ENCODE measurements around the gene POLE.

The POLE gene

GRCh38 chr12:132618683-132619043 is 68.5 kb downstream of the POLE start, which contains the start of gene P2RX2:
Gene P2RX2, plus strand, starts transcription at chr12:132618776. Its CDS starts 41 bp downstream, at chr12:132618817.
- H3K4me3 ChIP-seq (ENCODE audit: low read depth, low read length) = no peak within 1 kb of the TSS
- no peak for DNase-seq (ENCODE audit: low read depth)
- TF ChIP-seq CTCF (IDR thresholded peaks at IDR 0.05; ENCODE audit: low read depth, low read length, missing control alignments) = no peak

DNA sequence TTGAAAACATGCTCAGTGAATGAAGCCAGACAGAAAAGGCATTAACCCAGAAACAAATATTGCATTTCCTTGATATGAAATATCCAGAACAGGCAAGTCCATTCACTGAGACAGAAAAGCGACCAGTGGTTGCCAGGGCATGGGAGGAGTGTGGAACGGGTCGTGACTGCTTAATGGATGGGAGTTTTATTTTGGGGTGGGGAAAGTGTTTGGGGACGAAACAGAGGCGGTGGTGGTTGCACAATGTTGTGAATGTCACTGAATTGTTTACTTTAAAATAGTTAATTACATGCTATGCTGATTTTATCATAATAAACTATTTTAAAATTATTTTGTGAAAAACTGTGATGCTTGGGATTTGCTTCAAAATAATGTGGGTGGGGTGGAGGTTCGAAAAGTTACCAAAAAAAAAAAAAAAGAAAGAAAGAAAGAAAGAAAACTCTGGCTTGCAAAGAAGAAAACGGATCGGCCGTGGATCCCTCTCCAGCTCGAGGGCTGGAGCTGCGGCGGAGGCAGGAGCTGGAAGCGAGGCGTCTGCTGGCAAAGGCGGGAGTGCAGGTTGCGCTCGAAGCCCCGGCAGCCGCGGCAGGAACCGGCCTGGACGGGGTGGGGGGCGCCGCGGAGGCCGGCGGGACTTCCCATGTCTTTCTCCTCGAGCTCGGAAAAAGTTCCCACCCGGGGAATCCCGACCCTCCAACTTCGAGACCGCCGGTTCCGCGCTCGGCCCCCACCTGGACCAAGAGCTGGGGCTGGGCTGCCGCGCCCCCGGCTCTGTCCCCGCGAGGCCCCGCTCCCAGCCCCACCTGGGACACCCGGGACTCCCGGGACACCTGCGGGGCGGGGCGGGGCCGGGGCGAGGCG is 69.1 kb downstream of the POLE start:
- DNase-seq (ENCODE audit: low read depth) = no peak
- no peak for TF ChIP-seq CTCF (IDR thresholded peaks at IDR 0.05; ENCODE audit: low read depth, low read length, missing control alignments)
- H3K4me3 ChIP-seq (ENCODE audit: low read depth, low read length) = no peak overlapping the region

GRCh38 chr12:132617135-132617701 is 69.9 kb downstream of the POLE start:
- H3K4me3 ChIP-seq (ENCODE audit: low read depth, low read length) = no peak overlapping the region
- TF ChIP-seq CTCF (IDR thresholded peaks at IDR 0.05; ENCODE audit: low read depth, low read length, missing control alignments) = no peak
- DNase-seq (ENCODE audit: low read depth) = no peak

DNA sequence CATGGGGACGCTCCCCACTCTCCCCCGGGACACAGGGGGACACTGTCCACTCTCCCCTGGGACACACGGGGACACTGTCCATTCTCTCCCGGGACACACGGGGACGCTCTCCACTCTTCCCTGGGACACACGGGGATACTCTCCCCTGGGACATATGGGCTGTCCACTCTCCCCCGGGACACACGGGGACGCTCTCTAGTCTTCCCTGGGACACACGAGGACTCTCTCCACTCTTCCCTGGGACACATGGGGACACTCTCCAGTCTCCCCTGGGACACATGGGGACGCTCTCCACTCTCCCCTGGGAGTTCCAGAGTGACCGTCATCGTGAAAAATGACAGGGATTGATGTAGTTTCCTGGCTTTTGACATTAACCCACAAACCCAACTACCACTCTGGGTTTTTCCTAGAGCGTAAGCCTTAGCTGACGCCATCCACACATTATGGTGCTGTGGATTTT is 71.5 kb downstream of the POLE start:
- no peak overlapping the region for H3K4me3 ChIP-seq (ENCODE audit: low read depth, low read length)
- no peak for DNase-seq (ENCODE audit: low read depth)
- no peak for TF ChIP-seq CTCF (IDR thresholded peaks at IDR 0.05; ENCODE audit: low read depth, low read length, missing control alignments)

DNA sequence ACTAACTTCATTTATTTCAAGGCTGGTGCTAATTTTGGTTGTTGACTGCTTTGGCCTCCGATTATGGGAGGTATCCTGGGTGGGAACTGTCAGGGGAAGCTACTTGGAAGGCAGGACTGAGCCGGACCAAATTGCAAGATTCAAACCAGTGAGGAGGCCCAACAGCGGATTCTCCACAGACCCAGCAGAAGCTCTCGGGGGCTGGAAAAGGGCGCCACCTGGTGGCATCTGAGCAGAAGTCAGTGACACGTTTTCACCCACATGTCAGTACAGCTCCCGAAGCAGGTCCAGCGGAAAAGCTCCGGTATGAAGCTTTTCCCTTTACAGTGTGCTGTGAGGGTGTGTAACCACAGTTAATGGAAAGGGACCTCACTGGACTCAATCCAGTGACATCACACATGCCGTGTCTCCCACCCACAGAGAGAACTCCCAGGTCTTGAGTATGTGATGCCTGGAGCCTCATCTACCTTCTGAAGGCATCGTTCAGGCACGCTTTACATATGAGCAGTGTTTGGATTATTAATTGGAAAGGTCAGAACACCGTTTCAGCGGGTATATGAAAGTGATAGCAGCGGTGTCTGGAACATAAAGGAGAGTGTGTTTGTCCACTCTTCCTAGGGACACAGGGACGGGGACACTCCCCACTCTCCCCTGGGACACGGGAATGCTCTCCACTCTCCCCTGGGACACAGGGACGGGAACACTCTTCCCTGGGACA is 72.1 kb downstream of the POLE start:
- TF ChIP-seq CTCF (IDR thresholded peaks at IDR 0.05; ENCODE audit: low read depth, low read length, missing control alignments) = peak; percentile 92
- DNase-seq (ENCODE audit: low read depth) = peak; percentile 43
- no peak overlapping the region for H3K4me3 ChIP-seq (ENCODE audit: low read depth, low read length)

DNA sequence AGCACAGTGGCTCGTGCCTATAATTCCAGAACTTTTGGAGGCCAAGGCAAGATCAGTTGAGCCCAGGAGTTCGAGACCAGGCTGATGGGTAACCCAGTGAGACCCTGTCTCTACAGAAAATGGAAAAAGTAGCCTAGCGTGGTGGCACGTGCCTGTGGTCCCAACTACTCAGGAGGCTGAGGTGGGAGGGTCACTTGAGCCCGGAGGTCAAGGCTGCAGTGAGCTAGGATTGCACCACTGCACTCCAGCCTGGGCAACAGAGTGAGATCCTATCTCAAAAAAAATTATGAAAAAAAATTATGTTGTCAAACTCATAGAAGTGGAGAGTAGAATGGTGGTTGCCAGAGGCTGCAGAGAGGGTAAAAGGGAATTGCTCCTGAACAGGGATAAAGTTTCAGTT is 73.1 kb downstream of the POLE start:
- no peak for DNase-seq (ENCODE audit: low read depth)
- no peak overlapping the region for H3K4me3 ChIP-seq (ENCODE audit: low read depth, low read length)
- no peak for TF ChIP-seq CTCF (IDR thresholded peaks at IDR 0.05; ENCODE audit: low read depth, low read length, missing control alignments)

Measured in GM12864 (cell line).